ENCODE data around the gene ACBD3. TPM values are rescaled to one million over a fixed set of nuclear protein-coding genes. Genes with fewer than 3 reads are reported as not detected.

ACBD3 gene
- polyA plus RNA-seq, 5 donors, result 44.6 to 59.7 (median 53.1) TPM

Other genes with a start within 250 kb of the ACBD3 start
- gene LEFTY2, start 245.5 kb downstream of the ACBD3 start, polyA plus RNA-seq (ENCODE audit: insufficient read depth in 1 of 5, insufficient read length in 5 of 5, low replicate concordance in 1 of 5), result 1 to 10 TPM; 1.1 to 3.0 (median 1.5) TPM
- gene SDE2, start 187.4 kb downstream of the ACBD3 start, polyA plus RNA-seq (ENCODE audit: insufficient read depth in 1 of 5, insufficient read length in 5 of 5, low replicate concordance in 1 of 5), result 10 to 100 TPM; 17.4 to 25.3 (median 22.8) TPM
- 1,000 to 10,000 TPM; 1,068 to 1,585 (median 1,280) TPM for gene H3-3A, start 124.0 kb downstream of the ACBD3 start, polyA plus RNA-seq (ENCODE audit: insufficient read depth in 1 of 5, insufficient read length in 5 of 5, low replicate concordance in 1 of 5)
- gene MIXL1, start 36.9 kb upstream of the ACBD3 start, polyA plus RNA-seq (ENCODE audit: insufficient read depth in 1 of 5, insufficient read length in 5 of 5, low replicate concordance in 1 of 5), result 1 to 10 TPM in 2 of 5 donors, under 1 TPM in 3; 0.69 to 1.4 (median 0.72) TPM
- 10 to 100 TPM in 4 of 5 donors, 1 to 10 TPM in 1; 9.3 to 17.9 (median 13.9) TPM for gene LIN9, start 122.4 kb upstream of the ACBD3 start, polyA plus RNA-seq (ENCODE audit: insufficient read depth in 1 of 5, insufficient read length in 5 of 5, low replicate concordance in 1 of 5)
- gene PARP1, start 221.4 kb upstream of the ACBD3 start, polyA plus RNA-seq (ENCODE audit: insufficient read depth in 1 of 5, insufficient read length in 5 of 5, low replicate concordance in 1 of 5), result 100 to 1,000 TPM; 119 to 134 (median 125) TPM